HG03135 (cell line): Measurements from ENCODE around the gene CCSER1.

ENCODE experiments used
- ATAC-seq: cut with Tn5 transposase; IDR thresholded peaks from one replicate; pipeline ENCODE4 v1.9.1; 2021; ENCODE audit warnings: mild to moderate bottlenecking, moderate library complexity; ENCODE audit not compliant: unreplicated experiment

CCSER1 gene

DNA sequence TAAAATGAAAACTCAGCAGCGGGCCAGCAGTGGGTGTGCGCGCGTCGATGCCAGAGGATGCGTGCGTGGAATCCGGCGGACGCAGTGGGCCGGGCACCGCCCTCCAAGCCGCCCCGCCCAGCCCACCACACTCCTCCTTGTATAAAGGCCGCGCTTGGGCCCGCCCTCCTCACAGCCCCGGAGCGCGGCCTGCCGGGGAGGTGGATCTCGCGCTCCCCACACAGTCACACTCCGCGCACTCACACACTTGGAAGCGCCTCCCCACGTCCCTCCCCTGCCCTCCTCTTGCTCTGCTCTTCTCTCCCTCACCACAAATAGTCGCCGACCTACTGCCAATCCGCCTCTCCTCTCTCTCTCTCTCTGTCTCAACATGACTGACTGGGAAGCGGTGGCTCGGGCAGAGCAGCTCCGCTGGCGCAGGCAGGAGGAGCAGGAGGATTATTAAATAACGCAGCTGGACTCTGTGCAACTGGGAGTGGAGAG, at the start of gene CCSER1:
Gene CCSER1, plus strand, starts transcription at position 172 of the 483 bp plus-strand sequence.
- ATAC-seq = peak; percentile 79

DNA sequence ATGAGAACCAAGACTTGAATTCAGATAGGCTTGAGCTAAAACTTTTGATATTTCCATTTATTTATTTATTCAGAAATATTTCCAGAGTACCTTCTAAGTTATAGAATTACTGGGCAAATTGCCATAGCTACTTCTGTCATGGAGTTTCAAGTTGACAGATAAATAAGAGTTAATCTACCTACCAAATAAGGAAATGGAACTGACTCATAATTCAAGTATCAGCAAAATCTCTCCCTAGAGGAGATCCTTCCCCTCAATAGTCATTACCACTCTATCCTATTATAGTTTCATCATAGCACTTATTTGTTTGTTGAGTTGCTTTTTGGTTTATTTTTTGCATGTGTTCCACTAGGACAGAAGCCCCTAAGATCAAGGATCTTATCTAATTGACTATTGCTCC, 48.8 kb upstream of the CCSER1 start:
- peak; percentile 82 for ATAC-seq

DNA sequence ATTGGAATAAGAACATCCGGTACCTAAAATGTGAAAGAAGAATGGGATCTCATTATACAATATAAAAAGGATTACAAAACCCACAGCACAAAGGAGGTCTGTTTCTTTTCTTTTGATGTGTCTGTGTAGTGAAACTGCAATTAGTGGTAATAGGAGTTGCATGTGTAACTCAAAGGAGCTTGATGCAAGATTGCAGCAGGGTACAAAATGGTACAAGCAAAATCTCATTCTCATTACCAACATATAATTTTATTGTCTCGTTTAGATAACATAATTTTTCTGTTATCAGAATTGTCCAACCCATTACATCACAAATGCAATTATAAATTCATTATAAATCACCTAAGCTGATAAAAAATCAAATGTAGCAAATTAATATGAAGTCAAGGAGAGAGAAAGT, 47.1 kb upstream of the CCSER1 start:
- ATAC-seq = no peak

DNA sequence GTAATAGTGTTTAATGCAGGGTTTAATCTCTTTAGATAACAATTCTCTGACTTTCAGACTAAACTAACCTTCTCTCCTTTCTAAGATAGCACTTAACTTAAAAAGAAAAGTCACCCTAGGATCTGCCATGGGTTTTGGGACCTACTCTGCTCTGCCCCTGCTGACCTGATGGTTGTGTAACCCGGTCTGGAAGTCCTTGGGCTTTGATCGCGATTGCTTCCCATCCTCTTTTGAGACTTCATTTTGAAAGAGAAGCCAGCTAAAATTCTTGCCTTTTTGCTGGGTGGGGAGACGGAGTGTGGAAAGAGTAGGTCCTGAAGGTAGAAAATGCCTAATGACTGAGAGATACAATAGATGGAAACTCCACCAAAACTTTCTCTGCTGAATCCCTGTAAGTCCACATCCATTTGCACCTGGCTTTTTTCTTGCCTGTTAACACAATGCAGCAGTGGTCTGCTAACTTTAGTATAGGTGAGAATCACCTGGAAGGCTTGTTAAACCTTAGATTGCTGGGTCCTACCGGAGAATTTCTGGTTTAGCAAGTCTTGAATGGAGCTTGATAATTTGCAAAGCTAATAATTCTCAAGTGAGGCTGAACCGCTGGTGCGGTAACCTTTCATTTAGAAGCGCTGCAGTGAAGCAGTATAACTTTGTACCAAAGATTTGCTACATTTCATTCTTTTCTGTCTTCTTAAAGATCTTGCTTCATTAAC, 45.6 kb upstream of the CCSER1 start:
- no peak for ATAC-seq

DNA sequence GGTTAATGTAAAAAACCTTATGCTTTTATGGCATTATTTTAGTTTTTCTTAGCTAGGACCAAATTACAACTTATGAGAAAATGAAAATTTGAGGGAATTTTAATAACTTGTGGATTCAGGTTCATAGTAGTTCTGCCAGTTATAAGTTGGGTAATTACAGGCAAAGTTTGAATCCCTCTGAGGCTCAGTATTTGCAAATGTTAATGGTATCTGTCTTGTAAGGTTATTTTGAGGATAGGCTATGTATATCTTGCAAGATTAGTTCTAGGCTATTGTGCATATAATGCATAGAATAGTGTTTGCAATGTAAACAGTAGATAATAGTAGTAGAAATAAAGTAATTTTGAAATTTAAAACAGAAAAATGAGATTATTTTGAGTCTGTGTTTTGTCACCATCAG, 44.7 kb upstream of the CCSER1 start:
- ATAC-seq = no peak

DNA sequence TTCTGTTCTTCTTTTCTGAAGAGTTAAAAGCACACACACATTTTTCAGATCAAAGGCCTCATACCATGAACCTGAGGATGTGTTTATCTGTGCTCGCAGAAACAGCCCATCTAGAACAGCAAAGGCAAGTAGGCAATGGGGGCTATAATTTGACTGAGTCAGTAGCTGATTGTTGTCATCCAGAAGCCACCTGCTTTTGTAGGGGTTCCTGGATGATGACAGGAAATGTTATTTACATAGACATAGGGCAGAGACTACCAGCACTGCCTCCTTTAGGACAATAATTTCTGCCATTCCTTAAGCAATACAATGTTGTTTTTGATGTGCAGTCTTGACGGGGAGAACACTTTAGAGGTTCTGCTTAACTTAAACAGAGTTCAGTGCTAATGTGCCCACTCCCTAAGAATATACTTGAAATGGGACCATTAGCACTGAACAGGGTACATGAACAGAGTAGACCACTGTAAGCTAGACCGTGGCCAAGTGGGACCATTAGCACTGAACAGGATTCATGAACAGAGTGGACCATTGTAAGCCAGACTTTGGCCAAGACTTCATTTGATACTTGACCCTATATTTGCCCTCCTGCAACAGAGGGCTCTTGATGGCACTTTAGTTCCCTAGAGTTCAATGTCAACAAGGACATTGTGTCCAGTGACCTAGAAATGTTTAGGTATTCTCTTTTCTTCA, 42.8 kb upstream of the CCSER1 start:
- no peak for ATAC-seq

DNA sequence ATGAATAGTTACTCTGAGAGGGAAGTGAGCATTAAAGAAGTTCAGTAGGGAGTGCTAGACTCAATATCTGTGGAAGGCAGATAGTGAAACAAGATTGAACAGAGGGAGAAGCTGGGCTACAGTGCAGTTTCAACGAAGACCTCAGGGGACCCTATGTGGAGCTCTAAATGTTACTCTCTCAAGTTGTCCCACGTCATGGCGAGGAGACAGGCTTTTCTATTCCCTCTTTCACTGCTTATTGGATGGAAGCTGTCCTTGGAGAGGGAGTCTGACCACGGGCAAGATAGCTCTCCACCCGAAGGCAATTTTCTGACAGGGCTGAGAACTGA, 42.3 kb upstream of the CCSER1 start:
- no peak for ATAC-seq

DNA sequence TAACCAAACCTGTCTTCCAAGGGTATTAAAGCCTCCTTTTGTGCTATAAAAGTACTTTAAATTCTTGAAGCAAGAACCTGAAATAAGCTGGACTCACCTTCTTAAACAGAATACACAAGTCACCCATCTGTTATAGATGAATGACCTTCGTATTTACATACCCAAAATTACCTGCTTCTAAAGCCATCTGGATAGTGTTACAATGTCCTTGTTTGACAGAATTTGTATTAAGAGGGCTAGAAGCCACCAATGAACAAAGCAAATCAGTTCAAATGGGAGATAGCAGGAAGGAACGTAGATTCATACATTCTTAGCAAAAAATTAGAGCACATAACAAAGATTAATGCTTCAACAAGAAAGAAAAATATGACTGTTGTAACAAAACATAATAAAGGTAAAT, 33.7 kb upstream of the CCSER1 start:
- ATAC-seq = no peak

DNA sequence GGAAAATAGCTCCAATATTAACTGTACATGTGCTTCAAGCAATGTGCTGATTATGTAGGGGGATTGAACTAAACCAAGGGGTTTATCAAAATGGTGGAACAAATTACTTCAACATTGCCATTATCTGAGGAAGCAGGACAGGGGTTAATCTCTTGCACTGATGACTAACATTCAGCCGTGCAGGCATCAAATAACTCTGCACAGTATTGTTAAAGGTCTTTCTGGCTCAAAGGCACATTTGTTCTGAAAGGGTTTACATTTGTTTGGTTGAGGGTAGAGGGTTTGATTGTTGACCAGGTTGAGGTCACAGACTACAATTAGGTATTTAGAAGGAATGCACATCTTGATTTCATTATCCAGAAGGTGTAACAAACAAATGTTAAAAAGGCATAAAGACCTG, 32.2 kb upstream of the CCSER1 start:
- ATAC-seq = no peak

DNA sequence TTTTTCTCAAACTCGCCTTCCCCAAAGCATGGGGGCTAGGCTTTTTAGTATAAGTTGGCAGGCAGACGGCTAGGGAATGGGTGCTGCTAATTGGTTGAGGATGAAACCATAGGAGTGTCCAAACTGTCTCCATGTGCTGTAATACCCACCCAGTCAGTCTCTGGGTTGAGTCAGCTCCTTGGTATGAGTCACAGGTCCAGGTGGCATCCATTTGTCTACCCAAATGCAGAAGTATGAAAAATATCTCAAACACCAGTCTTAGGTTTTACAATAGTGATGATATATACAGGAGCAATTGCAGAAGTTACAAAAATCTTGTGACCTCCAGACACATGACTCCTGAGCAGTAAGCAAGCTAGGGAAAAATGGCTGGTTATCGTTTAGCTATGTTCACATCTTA, 27.4 kb upstream of the CCSER1 start:
- ATAC-seq = no peak

DNA sequence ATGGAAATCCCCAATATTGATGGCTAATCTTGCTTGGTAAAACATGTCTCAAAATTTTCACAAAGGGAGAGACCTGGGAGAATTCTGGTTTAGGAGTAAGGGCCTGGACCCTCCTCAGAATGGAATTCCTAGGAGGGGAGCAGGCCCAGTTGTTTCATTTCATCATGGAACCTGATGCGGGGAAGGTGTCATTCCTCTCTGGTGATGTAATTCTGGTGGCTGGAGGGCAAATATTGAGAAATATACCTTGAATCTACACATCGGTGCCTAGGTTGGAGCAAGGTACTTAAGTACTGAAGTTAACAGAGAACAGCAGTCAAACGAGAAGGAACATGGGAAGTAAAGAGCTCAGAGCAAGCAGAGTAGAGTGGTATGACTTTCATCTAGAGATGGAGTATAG, 23.2 kb upstream of the CCSER1 start:
- no peak for ATAC-seq

DNA sequence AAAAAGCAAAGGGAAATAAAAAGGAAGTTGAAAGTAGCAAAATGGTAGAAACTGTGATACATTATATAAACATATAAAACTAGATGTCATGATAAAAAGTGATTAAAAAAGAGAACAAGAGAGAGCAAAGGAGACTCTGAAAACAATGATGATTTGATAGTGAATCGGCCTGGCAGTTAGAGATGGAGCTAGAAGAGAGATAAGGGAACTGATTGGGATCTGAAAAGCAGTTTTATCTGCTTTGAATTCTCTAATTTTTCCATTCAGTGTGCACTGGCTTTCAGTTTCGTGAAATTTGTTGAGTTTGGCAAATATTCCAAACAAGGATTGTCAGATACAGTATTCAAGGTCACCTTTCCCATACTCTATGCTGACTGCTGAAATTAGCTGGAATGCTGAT, 21.9 kb upstream of the CCSER1 start:
- no peak for ATAC-seq

DNA sequence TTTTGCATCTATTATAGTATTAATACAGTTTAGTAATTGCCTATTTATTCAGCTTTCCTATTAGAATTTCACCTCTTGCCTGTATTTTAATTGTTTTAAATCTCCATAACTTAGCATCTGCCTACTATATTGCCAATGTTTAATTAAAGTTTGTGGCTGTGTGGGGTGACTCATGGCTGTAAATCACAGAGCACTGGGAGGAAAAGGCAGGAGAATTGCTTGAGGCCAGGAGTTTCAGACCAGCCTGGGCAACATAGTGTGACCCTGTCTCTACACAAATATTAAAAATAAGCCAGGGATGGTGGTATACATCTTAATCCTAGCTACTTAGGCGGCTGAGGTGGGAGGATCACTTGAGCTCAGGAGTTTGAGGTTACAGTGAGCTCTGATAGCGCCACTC, 14.5 kb upstream of the CCSER1 start:
- ATAC-seq = no peak

DNA sequence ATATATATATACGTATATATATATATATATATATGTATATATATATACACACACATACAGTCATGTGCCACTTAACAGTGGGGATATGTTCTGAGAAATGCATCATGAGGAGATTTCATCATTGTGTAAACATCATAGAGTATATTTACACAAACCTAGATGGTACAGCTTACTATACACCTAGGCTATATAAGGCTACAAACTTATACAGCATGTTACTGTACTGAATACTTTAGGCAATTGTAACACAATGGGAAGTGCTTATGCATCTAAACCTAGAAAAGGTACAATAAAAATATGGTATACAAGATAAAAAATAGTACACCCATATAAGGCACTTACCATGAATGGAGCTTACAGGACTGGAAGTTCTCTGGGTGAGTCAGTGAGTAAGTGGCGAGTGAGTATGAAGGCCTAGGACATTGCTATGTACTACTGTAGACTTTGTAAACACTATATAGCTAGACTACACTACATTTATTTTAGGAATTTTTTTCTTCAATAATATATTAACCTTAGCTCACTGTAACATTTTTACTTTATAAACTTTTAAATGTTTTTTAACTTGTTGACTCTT, 13.2 kb upstream of the CCSER1 start:
- no peak for ATAC-seq

DNA sequence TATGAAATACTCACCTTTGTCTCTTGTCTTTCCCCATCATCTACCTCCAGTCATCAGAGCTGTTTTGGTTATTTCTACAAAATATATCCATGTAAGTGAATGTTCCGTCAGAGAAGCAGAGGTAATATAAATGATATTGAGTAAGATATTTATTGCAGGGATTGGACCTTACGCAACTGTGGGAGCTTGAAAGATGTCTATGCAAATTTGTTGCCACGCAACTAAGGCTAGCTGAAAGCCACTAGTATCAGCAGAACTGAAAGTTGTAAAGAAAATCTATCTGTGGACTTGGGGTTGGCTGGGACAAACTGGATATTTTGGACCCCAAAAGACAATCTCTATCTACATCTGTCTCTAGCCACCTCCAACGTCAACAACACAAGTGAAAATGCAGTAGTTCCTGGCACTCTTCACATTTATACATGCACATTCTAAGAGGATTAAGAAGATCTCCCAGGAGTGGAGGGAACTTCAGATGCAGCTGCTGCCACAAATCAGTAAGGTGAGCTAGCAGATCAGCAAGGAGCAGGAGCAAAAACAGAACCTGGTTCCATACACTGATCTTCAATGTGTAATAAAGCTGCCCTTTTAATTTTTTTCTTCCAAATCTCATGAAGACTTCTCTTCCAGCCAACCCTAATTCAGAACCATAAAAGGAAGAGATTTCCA, 8.5 kb upstream of the CCSER1 start:
- ATAC-seq = peak; percentile 87

DNA sequence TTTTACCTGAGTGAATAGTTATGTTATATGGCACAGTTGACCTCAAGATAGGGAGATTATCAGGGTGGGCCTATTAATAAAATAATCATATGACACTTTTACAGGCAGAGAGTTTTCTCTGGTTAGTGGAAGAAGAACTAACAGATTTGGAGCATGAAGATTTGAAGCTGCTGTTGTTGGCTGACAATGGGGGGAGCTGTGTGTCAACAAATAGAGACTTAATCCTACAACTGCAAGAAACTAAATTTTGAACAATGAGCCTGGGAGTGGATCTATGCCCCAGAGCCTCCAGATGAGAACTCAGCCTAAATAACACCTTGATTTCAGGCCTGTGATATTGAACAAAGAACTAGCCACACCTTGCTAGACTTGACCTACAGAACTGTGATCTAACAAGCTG, 7.2 kb upstream of the CCSER1 start:
- no peak for ATAC-seq

DNA sequence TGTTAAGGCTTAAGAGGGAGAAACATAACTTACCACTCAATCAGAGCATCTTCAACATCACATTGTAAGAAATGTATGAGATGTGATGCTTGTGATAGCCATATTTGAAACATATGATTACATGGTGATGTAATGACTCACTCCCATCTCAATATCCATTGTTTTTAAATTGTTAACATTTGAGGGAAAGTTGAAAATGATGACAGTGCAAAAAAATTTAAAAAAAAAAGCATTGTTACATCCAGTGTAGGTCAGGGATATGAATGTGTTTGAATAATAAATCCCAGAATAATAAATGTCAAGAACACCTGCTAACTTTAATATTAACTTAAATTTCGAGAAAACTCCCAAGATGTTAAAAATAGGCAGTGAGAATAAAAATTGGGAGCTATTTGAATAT, 6.4 kb upstream of the CCSER1 start:
- ATAC-seq = no peak

DNA sequence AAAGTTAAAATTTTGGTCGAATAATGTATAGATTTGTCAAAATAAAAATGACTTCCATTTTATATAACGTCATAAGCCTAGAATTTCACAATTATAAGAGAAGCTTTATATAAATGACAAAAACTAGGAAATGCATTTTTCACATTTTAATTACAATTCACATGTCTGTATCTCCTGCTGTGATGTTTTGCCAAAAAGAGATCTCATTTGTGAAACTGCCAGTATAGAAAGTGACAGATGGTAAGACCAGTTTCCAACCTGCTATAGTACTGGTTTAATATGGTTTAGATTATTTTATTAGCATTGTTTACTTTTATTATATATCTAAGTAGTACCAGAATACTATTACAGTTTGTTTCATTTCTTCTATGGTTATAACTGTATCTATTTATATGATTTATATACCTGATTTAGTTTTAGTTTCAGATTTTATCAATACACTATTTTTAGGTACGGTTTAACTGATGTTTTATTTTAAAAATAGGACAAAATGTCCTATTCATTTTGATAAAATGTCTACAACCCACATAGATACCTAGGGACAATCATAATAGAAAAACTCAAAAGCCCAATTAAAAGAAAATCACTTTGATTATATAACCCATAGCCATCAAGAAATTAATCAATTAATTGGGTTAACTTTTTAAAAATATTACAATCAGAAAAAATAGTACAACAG, 5.4 kb upstream of the CCSER1 start:
- ATAC-seq = no peak

DNA sequence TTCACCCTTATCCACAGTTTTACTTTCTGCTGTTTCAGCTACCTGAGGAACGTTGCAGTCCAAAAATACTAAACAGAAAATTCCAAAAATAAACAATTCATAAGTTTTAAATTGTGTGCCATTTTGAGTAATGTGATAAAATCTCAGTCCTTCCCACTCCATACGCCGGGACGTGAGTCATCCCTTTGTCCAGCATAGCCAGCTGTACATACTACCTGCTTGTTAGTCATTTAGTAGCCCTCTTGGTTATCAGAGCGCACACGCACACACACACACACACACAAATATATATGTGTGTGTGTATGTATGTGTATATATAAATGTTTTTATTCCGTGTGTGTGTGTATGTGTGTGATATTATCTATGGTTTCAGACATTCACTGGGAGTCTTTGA, 4.8 kb upstream of the CCSER1 start:
- ATAC-seq = no peak

DNA sequence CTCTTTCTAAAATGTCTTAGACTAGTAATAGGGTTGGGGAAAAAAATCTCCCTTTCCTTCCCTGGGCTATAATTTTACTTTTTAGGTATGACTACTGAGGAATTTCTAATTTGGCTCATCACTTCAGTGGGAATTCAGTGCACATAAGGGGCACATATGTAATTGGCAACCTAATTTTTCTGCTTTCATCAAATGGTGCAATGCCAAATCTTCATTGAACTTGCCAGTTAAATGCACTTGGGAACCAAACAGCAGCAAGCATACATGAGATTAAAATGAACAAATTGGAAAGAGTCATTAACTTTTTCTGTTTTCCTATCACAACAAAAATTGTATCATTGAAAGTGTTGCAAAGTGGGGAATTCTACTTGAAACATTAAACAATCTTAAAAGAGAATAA, 2.9 kb upstream of the CCSER1 start:
- no peak for ATAC-seq

DNA sequence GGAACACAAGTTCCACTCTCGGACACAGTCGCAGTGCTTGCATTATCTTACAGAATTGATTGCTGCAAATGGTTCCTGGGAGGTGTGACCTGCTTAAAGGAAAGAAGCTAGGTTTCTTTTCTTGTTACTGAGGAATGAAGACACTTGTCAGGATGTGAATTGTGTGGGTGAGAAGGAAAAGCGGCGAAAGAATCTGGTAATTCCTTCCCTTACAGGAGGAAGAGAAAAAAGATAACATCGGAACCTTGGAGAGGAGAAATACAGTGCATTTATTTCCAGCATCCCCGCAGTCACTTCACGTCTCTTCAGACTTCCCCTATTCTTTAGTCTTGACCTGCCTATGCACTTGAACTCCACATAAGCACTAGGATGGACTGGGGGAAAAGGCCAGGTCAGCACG, 389 bp upstream of the CCSER1 start:
- ATAC-seq = no peak
